Hepatocyte (in vitro differentiated cells): ENCODE results near the gene ADA.

Experiments used
- EZH2 ChIP-seq: fragments of 200-600 bp; sonication (generic); IDR thresholded peaks from 2 replicates; pipeline ENCODE4 v1.6.1; 2016; ENCODE audit warnings: antibody characterized with exemption, mild to moderate bottlenecking, borderline replicate concordance
- TF ChIP-seq, protein P1 (sequence below): fragments of 200-600 bp; sonication (generic); IDR thresholded peaks from 2 replicates; pipeline ENCODE4 v1.5.1; 2016; ENCODE audit warnings: antibody characterized with exemption, mild to moderate bottlenecking; ENCODE audit not compliant: poor library complexity

DNA sequence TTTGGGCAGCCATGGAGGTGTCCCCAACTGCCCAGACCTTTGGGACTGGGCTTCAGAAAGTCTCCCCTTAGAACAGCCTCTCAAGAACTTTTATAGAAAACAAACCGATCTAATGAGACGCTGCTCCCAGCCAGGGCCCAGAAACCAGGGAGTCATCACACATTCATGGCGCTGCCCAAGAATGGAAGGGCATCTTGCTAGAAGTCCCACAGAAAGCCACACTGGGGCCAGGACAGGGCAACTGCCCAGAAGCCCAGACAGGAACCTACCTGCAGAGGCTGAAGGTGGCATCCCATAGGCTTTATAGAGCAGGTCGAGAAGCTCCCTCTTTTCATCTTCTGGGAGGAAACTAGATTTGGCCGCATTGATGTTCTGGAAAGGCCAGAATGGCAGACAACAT is 31.5 kb downstream of the ADA start:
- TF ChIP-seq EZH2, result no peak
- TF ChIP-seq, protein P1, sequence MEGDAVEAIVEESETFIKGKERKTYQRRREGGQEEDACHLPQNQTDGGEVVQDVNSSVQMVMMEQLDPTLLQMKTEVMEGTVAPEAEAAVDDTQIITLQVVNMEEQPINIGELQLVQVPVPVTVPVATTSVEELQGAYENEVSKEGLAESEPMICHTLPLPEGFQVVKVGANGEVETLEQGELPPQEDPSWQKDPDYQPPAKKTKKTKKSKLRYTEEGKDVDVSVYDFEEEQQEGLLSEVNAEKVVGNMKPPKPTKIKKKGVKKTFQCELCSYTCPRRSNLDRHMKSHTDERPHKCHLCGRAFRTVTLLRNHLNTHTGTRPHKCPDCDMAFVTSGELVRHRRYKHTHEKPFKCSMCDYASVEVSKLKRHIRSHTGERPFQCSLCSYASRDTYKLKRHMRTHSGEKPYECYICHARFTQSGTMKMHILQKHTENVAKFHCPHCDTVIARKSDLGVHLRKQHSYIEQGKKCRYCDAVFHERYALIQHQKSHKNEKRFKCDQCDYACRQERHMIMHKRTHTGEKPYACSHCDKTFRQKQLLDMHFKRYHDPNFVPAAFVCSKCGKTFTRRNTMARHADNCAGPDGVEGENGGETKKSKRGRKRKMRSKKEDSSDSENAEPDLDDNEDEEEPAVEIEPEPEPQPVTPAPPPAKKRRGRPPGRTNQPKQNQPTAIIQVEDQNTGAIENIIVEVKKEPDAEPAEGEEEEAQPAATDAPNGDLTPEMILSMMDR, result no peak
